Neuronal stem cell (in vitro differentiated cells): ENCODE results near the gene APLP2.

Experiments
- DNase-seq: peaks from one replicate; pipeline ENCODE4 v3.0.0-alpha.2; 2013; ENCODE audit warnings: low spot score
- H2AFZ ChIP-seq: one replicate; pipeline ENCODE4 v1.6.1; 2013; ENCODE audit warnings: mild to moderate bottlenecking, low read length, inconsistent platforms
- H2AK5ac ChIP-seq: 2 replicates; pipeline ENCODE4 v1.6.1; 2013; ENCODE audit warnings: low read depth, mild to moderate bottlenecking, inconsistent platforms, low read length, moderate library complexity, mixed read lengths
- H2BK120ac ChIP-seq: 2 replicates; pipeline ENCODE4 v1.6.1; 2013; ENCODE audit warnings: low read depth, mild to moderate bottlenecking, inconsistent platforms, low read length, moderate library complexity, mixed read lengths
- H2BK12ac ChIP-seq: one replicate; pipeline ENCODE4 v1.6.1; 2013; ENCODE audit warnings: low read length, inconsistent platforms
- H2BK15ac ChIP-seq: 2 replicates; pipeline ENCODE4 v1.6.1; 2013; ENCODE audit warnings: mild to moderate bottlenecking, low read length, inconsistent platforms, mixed read lengths
- H2BK5ac ChIP-seq: one replicate; pipeline ENCODE4 v1.6.1; 2013; ENCODE audit warnings: inconsistent platforms, mild to moderate bottlenecking, low read length, moderate library complexity
- H3K14ac ChIP-seq: one replicate; pipeline ENCODE4 v1.6.1; 2013; ENCODE audit warnings: low read length, inconsistent platforms
- H3K18ac ChIP-seq: 2 replicates; pipeline ENCODE4 v1.6.1; 2013; ENCODE audit warnings: low read length, inconsistent platforms
- H3K23ac ChIP-seq: 2 replicates; pipeline ENCODE4 v1.6.1; 2013; ENCODE audit warnings: low read depth, mild to moderate bottlenecking, mixed read lengths, low read length, inconsistent platforms; ENCODE audit not compliant: poor library complexity
- H3K27ac ChIP-seq: replicated peaks from 3 replicates; pipeline ENCODE4 v1.5.1; 2013; ENCODE audit warnings: low read length, inconsistent platforms
- H3K27me3 ChIP-seq, 3 experiments: 2 replicates each; pipeline ENCODE4 v1.6.1; 2013; ENCODE audit warnings: low read length in 3 of 3, mild to moderate bottlenecking in 2 of 3, inconsistent platforms in 1 of 3, low read depth in 1 of 3, mixed read lengths in 1 of 3, moderate library complexity in 1 of 3; ENCODE audit not compliant: control insufficient read depth in 3 of 3, insufficient read depth in 3 of 3
- H3K36me3 ChIP-seq, 2 donors: replicated peaks in 1 of 2; 2 replicates each; pipeline ENCODE4 v1.6.1; 2013; ENCODE audit warnings: low read length in 2 of 2; ENCODE audit not compliant: control insufficient read depth in 2 of 2, insufficient read depth in 2 of 2
- H3K4ac ChIP-seq: 2 replicates; pipeline ENCODE4 v1.6.1; 2013; ENCODE audit warnings: inconsistent platforms, mild to moderate bottlenecking, low read length, moderate library complexity
- H3K4me1 ChIP-seq, 2 donors: 1 replicate in 1 of 2; 2 replicates in 1 of 2; pipeline ENCODE4 v1.6.1; 2013; ENCODE audit warnings: low read length in 2 of 2, low read depth in 1 of 2; ENCODE audit not compliant: control insufficient read depth in 2 of 2, insufficient read depth in 1 of 2
- H3K4me2 ChIP-seq: one replicate; pipeline ENCODE4 v1.6.1; 2013; ENCODE audit warnings: mild to moderate bottlenecking, low read length, inconsistent platforms; ENCODE audit not compliant: insufficient read depth, poor library complexity, severe bottlenecking
- H3K4me3 ChIP-seq, 2 donors: 2 replicates each; pipeline ENCODE4 v1.5.1; 2013; ENCODE audit warnings: low read length in 2 of 2, mild to moderate bottlenecking in 2 of 2, inconsistent platforms in 1 of 2, moderate library complexity in 1 of 2
- H3K79me1 ChIP-seq: one replicate; pipeline ENCODE4 v1.6.1; 2013; ENCODE audit warnings: low read depth, mild to moderate bottlenecking, inconsistent platforms, low read length, moderate library complexity
- H3K9ac ChIP-seq: one replicate; pipeline ENCODE4 v1.6.1; 2013; ENCODE audit warnings: mild to moderate bottlenecking, low read depth, low read length, inconsistent platforms; ENCODE audit not compliant: poor library complexity
- H3K9me3 ChIP-seq, 2 donors: replicated peaks in 1 of 2; 2 replicates each; pipeline versions ENCODE3 to v1.6.1; 2013; ENCODE audit warnings: low read length in 2 of 2, mild to moderate bottlenecking in 2 of 2, inconsistent platforms in 1 of 2, low read depth in 1 of 2, mixed read lengths in 1 of 2, moderate library complexity in 1 of 2; ENCODE audit not compliant: control insufficient read depth in 2 of 2, insufficient read depth in 1 of 2
- H4K8ac ChIP-seq: one replicate; pipeline ENCODE4 v1.6.1; 2013; ENCODE audit warnings: low read depth, mild to moderate bottlenecking, inconsistent platforms, low read length, moderate library complexity
- H4K91ac ChIP-seq: one replicate; pipeline ENCODE4 v1.6.1; 2013; ENCODE audit warnings: low read length, low read depth, mild to moderate bottlenecking, inconsistent platforms; ENCODE audit not compliant: poor library complexity
- WGBS, 2 donors: extraction: QIAGEN DNeasy Blood & Tissue Kit; methylation state at CpG; one replicate each; pipeline ENCODE4 v1.1.7; 2013; ENCODE audit warnings: missing lambda C conversion rate in 2 of 2, mixed read lengths in 1 of 2; ENCODE audit not compliant: insufficient read length in 2 of 2, insufficient replicate concordance in 1 of 2; ENCODE audit errors: extremely low coverage in 2 of 2; 5-methylcytosine and 5-hydroxymethylcytosine counted together

The APLP2 gene

DNA sequence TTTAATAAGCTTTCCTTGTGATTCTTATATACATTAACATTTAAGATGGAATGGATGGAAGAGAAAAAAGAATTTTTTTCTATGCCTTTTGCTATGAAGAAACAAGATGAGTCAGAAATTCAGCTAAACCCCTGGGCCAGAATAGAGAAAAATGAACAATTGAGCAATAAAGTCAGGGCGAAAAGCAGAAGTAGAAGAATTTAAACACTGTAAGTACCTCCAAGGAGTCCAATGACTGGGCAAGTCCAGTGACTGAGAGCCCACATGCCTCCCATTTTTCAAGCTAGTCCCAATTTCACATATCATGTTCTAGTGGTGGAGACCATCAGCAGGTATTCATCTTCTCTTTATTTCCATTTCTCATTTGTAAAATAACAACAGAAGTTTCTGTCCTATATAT is 18.6 kb upstream of the APLP2 start:
- no peak overlapping the region for H2AK5ac ChIP-seq
- no peak overlapping the region for H2BK12ac ChIP-seq
- no peaks in the 10 kb centered on the region for H3K9me3 ChIP-seq
- H2BK5ac ChIP-seq: no peak overlapping the region
- no peak overlapping the region for H3K9ac ChIP-seq
- no peak overlapping the region for H2BK15ac ChIP-seq
- H3K27ac ChIP-seq: no peak overlapping the region
- H3K4me2 ChIP-seq: no peak overlapping the region
- peaks cover 2% of the 10 kb centered on the region in 2 donors for H3K4me1 ChIP-seq
- no peak overlapping the region for H2AFZ ChIP-seq
- no peak for DNase-seq
- no peak overlapping the region for H4K8ac ChIP-seq
- WGBS, 2 donors: no CpG with 5 or more reads among the region's 1 CpG
- H3K36me3 ChIP-seq: no peaks in the 10 kb centered on the region
- H4K91ac ChIP-seq: no peak overlapping the region
- H3K14ac ChIP-seq: no peak overlapping the region
- H3K4me3 ChIP-seq: no peak overlapping the region
- no peak overlapping the region for H2BK120ac ChIP-seq
- peaks cover 0 to 9% (median 0%) of the 10 kb centered on the region in 3 experiments for H3K27me3 ChIP-seq
- H3K4ac ChIP-seq: no peak overlapping the region
- no peak overlapping the region for H3K23ac ChIP-seq
- no peak overlapping the region for H3K18ac ChIP-seq
- H3K79me1 ChIP-seq: no peaks in the 10 kb centered on the region

DNA sequence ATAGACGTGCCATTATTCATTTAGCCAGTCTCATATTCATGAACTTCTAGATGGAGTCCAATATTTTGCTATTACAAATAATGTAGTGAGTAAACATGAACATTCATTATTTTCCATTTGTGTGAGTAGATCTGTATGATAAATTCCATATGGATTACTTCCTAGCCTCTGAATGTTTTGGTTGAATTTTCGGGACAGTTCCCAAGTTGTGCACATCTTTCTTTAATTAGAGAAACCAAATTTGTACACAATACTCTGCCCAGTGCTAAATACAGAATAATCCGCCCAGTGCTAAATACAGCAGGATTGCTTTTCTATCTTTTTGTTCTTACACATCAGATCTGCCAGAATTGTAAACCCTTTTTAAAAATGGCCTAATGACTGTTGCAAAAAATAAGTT is 17.1 kb upstream of the APLP2 start:
- no peaks in the 10 kb centered on the region for H3K9me3 ChIP-seq
- no peak overlapping the region for H3K4me3 ChIP-seq
- no peak for DNase-seq
- H3K18ac ChIP-seq: no peak overlapping the region
- H3K79me1 ChIP-seq: no peaks in the 10 kb centered on the region
- H4K8ac ChIP-seq: no peak overlapping the region
- no peak overlapping the region for H2BK5ac ChIP-seq
- WGBS, 2 donors: no CpG with 5 or more reads among the region's 3 CpGs
- no peak overlapping the region for H2BK15ac ChIP-seq
- no peak overlapping the region for H2BK12ac ChIP-seq
- peaks cover 0 to 9% (median 0%) of the 10 kb centered on the region in 3 experiments for H3K27me3 ChIP-seq
- H3K27ac ChIP-seq: no peak overlapping the region
- no peak overlapping the region for H3K4ac ChIP-seq
- no peak overlapping the region for H4K91ac ChIP-seq
- H3K4me2 ChIP-seq: no peak overlapping the region
- peaks cover 2% of the 10 kb centered on the region in 2 donors for H3K4me1 ChIP-seq
- H3K14ac ChIP-seq: no peak overlapping the region
- no peak overlapping the region for H3K23ac ChIP-seq
- no peak overlapping the region for H3K9ac ChIP-seq
- no peak overlapping the region for H2BK120ac ChIP-seq
- no peaks in the 10 kb centered on the region for H3K36me3 ChIP-seq
- no peak overlapping the region for H2AK5ac ChIP-seq
- no peak overlapping the region for H2AFZ ChIP-seq

- Histone ChIP-seq H3K27ac (no peak overlapping the region), H2AFZ (no peak overlapping the region), H3K4ac (no peak overlapping the region), H4K91ac (no peak overlapping the region), H3K79me1 (no peaks in the 10 kb centered on the region), H4K8ac (no peak overlapping the region), H3K36me3 (no peaks in the 10 kb centered on the region), H3K23ac (no peak overlapping the region), H3K18ac (no peak overlapping the region), H2BK15ac (no peak overlapping the region), H3K4me3 (no peak overlapping the region), H2BK120ac (no peak overlapping the region), H3K4me2 (no peak overlapping the region), H3K27me3 (peaks cover 0 to 4% (median 0%) of the 10 kb centered on the region in 3 experiments), H3K9ac (no peak overlapping the region), H3K14ac (no peak overlapping the region), H2BK5ac (no peak overlapping the region), H3K4me1 (peaks cover 5 to 9% of the 10 kb centered on the region in 2 donors), H3K9me3 (no peaks in the 10 kb centered on the region), H2BK12ac (no peak overlapping the region), H2AK5ac (no peak overlapping the region)
- no CpG with 5 or more reads among the region's 2 CpGs for WGBS, 2 donors
- no peak for DNase-seq
Measured at GRCh38 chr11:130054966-130055365, 14.7 kb upstream of the APLP2 start.

- H2AK5ac ChIP-seq: no peak overlapping the region
- H3K4me3 ChIP-seq: no peak overlapping the region
- H3K4me2 ChIP-seq: no peak overlapping the region
- peaks cover 0 to 4% (median 0%) of the 10 kb centered on the region in 3 experiments for H3K27me3 ChIP-seq
- H3K18ac ChIP-seq: no peak overlapping the region
- H3K36me3 ChIP-seq: no peaks in the 10 kb centered on the region
- no peak overlapping the region for H3K9ac ChIP-seq
- no peaks in the 10 kb centered on the region for H3K9me3 ChIP-seq
- no peak overlapping the region for H3K4ac ChIP-seq
- peaks cover 3 to 8% of the 10 kb centered on the region in 2 donors for H3K4me1 ChIP-seq
- H3K23ac ChIP-seq: no peak overlapping the region
- no CpG with 5 or more reads among the region's 5 CpGs for WGBS, 2 donors
- no peak overlapping the region for H4K8ac ChIP-seq
- H3K79me1 ChIP-seq: no peaks in the 10 kb centered on the region
- no peak overlapping the region for H2BK12ac ChIP-seq
- H4K91ac ChIP-seq: no peak overlapping the region
- H2BK15ac ChIP-seq: no peak overlapping the region
- DNase-seq: no peak
- no peak overlapping the region for H2BK120ac ChIP-seq
- no peak overlapping the region for H3K14ac ChIP-seq
- H2BK5ac ChIP-seq: no peak overlapping the region
- H2AFZ ChIP-seq: no peak overlapping the region
- no peak overlapping the region for H3K27ac ChIP-seq
Measured at GRCh38 chr11:130055617-130056016, 14.1 kb upstream of the APLP2 start.
